Subcutaneous adipose tissue (tissue), 4 donors: Measurements from ENCODE around the gene HPX. TPM values are rescaled to one million over a fixed set of nuclear protein-coding genes. Genes with fewer than 3 reads are reported as not detected.

Experiments used
- total RNA-seq, 4 donors: library from RNA; depleted of rRNA; stranded (reverse); fragments of >200 nt; gene quantifications; one replicate each; pipeline ENCODE4 v1.1.0, GENCODE V29; 2016
- TF ChIP-seq, protein P1 (sequence below): fragments of 450-650 bp; IDR thresholded peaks from one replicate; pipeline ENCODE4 v1.5.1; 2016; ENCODE audit warnings: low read depth, mild to moderate bottlenecking, control low read depth, antibody characterized with exemption, moderate library complexity

The HPX gene
- total RNA-seq, 4 donors from 2014 or later, result 0.57 to 2.4 TPM; not detected in 2

DNA sequence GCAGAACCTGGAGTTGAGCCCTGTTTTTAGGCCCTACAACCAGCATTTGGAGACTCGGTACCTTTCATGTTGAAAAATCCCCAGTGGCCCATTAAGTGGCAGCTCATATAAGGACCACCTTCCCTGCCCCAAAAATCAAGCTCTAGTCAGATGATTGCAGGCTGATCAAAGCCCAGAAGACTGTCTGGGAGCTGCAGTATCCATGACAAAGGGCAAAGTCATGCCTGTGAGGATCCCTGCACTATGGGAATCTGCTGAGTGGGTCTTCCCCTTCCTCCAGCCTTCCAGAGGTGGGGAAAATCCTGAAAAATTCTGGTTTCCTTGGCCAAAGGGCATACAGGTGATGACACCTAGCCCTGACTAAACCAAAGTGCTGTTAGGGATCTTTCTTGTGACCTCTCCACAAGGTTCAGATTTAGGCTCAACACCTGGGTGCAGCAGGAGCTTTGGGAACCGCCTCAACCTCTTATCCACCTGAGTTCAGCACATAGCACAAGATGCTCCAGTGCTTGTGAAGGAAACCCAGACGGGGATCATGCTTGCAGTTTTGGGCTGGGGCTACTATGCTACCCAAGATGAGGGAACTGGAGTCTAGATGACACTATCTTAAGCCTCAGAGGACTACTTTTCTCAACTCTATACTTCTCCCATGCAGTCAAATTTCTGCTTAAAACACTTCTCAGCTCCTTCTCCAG, 34.2 kb upstream of the HPX start:
- TF ChIP-seq, protein P1, sequence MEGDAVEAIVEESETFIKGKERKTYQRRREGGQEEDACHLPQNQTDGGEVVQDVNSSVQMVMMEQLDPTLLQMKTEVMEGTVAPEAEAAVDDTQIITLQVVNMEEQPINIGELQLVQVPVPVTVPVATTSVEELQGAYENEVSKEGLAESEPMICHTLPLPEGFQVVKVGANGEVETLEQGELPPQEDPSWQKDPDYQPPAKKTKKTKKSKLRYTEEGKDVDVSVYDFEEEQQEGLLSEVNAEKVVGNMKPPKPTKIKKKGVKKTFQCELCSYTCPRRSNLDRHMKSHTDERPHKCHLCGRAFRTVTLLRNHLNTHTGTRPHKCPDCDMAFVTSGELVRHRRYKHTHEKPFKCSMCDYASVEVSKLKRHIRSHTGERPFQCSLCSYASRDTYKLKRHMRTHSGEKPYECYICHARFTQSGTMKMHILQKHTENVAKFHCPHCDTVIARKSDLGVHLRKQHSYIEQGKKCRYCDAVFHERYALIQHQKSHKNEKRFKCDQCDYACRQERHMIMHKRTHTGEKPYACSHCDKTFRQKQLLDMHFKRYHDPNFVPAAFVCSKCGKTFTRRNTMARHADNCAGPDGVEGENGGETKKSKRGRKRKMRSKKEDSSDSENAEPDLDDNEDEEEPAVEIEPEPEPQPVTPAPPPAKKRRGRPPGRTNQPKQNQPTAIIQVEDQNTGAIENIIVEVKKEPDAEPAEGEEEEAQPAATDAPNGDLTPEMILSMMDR, result no peak

DNA sequence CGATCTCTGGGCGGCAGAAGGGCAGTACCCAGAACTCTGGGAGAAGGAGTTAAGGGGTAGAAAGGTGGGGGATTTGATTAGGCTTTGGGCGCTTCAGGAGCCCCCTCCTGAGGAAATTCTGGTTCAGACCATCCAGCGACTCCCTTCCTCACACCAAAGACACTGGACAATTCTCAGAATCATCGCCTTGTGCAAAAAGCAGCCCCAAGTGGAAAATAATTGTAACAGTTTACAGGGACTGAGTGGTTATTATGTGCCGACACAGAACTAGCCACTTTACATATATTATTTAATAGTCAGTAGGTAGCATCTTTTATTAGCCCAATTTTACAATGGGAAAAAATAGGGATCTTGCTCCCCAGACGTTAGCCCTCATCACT, 33.6 kb upstream of the HPX start:
- TF ChIP-seq, protein P1, result no peak

DNA sequence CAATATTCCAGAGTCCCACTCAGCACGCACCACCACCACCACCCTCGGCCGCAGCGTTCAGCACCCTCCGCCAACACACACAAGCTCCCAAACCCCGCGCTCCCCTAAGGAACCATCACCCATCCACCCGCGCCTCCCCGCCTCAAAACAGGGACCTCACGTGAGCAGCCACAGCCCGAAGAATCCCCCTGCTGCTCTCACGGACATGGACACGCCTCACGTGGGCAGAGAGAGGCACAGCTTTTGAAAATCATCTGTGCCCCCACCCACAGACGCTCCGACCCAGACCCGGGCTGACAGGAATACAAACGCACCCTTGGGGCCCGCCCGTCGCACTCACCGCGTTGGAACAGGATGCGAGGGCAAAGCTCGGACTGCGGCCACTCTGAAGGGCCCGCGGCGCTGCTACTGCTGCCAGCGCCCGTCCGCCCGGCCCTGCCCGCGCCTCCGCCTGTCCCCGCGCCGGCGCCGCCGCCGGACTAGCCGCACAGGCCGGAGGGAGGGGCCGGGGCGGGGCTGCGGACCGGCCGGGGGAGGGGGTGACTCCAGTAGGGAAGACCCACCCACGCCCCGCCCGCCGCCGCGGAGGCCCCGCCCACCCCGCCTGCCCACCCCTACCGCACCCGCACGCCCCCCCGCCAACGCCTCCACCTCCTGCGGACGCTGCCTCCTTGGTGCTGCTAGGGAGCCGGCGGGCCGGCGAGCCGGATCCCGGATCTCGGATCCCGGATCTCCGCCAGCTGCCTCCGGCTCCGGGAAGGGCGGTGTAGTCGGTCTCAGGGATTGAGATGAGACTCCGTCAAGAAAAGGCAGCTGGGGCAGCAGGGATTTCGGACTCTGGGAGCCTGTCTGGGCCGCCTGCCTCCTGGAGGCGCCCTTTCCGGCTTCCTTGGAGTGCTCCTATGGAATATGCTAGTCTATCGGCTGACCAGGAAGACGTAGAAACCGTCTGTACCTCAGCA, 32.9 kb upstream of the HPX start, which contains the start of gene TRIM3:
TSS of gene TRIM3 (minus strand) at position 491 of the 962 bp plus-strand sequence. CDS start 8,246 bp downstream, outside the sequence.
- TF ChIP-seq, protein P1, result no peak

GRCh38 chr11:6472934-6473333, 32.1 kb upstream of the HPX start:
- TF ChIP-seq, protein P1, result no peak

DNA sequence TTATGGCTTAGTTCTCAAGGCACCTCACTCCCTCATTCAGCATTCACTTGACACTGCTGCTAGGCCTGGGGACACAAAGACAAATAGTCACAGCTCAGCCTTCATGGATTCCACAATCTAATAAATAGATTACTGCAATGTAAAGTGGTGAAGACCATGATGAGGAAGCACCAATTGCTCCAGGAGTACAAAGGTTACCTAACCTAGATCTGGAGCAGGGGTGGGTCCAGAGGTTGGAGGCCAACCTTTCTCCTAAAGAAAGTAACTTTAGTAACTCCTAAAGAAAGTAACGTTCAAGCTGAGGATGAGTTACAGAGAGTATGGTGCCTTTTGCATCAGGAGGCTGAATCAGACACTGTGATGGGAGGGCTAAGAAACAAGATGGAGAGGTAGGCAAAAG, 28.8 kb upstream of the HPX start:
- TF ChIP-seq, protein P1, result no peak

DNA sequence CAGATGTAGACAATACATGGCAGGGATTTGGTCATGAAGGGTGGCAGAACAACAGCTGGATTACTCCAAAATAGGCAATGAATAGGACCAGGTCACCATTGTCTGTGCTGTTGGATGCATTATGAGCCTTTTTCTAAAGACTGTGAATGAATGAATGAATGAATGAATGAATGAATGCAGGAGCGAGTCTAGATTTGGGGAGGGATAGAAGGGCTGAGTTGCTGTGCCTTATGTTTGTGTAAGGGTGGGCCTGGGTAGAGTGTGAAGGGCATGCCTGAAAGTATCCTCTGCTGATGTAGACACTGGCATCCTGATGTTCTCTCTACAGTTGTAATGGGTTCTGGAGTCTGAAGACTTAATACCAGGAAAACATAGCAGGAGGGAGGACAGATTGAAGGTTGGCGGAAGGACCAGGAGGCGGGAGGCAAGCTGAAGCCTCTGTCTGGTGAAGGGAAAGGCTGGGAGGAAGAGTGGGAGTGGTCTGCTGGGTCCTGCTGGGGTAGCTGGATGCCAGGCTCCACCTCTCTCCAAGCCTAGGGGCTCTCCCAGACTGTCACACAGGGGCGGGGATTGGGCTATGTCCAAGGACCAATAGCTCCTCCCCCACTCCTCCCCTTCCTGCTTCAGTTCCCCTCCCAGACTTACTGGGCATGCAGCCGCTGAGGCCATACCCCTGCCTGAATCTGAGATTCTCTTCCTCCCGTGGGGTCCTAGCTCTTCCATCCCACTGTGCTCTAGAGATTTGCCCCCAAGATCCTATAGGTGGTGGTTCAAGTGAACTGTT, 28.1 kb upstream of the HPX start:
- TF ChIP-seq, protein P1, result no peak
